ENCODE measurements around the gene FAM50B.

The FAM50B gene

DNA sequence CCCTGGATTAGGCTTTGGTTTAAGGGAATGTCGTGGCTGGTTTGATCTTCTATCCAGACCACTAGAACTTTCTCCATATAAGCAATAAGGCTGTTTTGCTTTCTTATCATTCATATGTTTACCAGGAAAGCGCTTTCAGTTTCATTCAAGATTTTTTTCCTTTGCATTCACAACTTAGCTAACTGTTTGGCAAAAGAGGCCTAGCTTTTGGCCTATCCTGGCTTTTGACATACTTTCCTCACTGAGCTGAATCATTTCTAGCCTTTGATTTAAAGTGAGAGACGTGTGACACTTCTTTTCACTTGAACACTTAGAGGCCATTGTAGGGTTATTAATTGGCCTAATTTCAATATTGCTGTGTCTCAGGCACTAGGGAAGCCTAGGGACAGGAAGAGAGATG, 1.7 kb upstream of the FAM50B start:
- Histone ChIP-seq H3K27ac (no peak overlapping the region), H3K9me3 (ENCODE audit: severe bottlenecking) (peaks cover 10% of the 10 kb centered on the region), H3K36me3 (no peaks in the 10 kb centered on the region), H3K4me3 (ENCODE audit: low read depth, low read length) (no peak overlapping the region), H3K27me3 (ENCODE audit: insufficient read depth, low read depth, severe bottlenecking) (no peaks in the 10 kb centered on the region)
- TF ChIP-seq, protein P1, sequence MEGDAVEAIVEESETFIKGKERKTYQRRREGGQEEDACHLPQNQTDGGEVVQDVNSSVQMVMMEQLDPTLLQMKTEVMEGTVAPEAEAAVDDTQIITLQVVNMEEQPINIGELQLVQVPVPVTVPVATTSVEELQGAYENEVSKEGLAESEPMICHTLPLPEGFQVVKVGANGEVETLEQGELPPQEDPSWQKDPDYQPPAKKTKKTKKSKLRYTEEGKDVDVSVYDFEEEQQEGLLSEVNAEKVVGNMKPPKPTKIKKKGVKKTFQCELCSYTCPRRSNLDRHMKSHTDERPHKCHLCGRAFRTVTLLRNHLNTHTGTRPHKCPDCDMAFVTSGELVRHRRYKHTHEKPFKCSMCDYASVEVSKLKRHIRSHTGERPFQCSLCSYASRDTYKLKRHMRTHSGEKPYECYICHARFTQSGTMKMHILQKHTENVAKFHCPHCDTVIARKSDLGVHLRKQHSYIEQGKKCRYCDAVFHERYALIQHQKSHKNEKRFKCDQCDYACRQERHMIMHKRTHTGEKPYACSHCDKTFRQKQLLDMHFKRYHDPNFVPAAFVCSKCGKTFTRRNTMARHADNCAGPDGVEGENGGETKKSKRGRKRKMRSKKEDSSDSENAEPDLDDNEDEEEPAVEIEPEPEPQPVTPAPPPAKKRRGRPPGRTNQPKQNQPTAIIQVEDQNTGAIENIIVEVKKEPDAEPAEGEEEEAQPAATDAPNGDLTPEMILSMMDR (IDR thresholded peaks at IDR 0.05; ENCODE audit: low read depth, low read length) = no peak
- DNase-seq = no peak

DNA sequence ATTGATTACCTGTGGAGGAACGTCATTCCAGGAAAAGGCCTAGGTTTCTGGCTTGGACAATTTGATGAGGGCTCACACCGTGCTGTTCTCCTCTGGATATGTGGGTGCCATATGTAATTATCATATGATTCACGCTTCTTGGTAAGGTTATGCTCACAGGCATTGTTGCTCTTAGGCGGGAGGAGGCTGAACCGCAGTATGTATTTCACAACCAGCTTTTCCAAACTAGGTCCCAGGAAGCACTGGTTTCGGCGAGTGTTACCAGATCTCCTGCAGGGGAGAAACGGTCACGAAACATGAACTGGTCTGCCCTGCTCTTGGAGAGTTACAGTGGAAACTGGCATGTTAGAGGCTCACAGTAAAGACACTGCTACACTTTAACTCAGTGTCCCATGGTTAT, 793 bp upstream of the FAM50B start:
- no peaks in the 10 kb centered on the region for H3K27me3 ChIP-seq (ENCODE audit: insufficient read depth, low read depth, severe bottlenecking)
- peak overlapping the region; percentile 55 for H3K4me3 ChIP-seq (ENCODE audit: low read depth, low read length)
- H3K36me3 ChIP-seq = no peaks in the 10 kb centered on the region
- no peak overlapping the region for H3K27ac ChIP-seq
- TF ChIP-seq, protein P1 (IDR thresholded peaks at IDR 0.05; ENCODE audit: low read depth, low read length) = no peak
- peaks cover 10% of the 10 kb centered on the region for H3K9me3 ChIP-seq (ENCODE audit: severe bottlenecking)
- DNase-seq = peak; percentile 4

DNA sequence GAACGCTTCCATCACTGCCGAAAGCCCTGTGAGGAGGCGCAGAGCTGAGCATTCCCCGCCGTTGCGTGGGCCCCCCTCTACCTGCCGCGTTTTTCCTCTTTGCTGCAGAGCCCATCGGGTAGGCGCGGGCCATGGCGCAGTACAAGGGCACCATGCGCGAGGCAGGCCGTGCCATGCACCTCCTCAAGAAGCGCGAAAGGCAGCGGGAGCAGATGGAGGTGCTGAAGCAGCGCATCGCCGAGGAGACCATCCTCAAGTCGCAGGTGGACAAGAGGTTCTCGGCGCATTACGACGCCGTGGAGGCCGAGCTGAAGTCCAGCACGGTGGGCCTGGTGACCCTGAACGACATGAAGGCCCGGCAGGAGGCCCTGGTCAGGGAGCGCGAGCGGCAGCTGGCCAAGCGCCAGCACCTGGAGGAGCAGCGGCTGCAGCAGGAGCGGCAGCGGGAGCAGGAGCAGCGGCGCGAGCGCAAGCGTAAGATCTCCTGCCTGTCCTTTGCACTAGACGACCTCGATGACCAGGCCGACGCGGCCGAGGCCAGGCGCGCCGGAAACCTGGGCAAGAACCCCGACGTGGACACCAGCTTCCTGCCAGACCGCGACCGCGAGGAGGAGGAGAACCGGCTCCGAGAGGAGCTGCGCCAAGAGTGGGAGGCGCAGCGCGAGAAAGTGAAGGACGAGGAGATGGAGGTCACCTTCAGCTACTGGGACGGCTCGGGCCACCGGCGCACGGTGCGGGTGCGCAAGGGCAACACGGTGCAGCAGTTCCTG, 693 bp downstream of the FAM50B start:
- peak overlapping the region; percentile 17; the same call in 1 of the 2 replicates for H3K27ac ChIP-seq
- H3K36me3 ChIP-seq = no peaks in the 10 kb centered on the region
- H3K4me3 ChIP-seq (ENCODE audit: low read depth, low read length) = peak overlapping the region; percentile 55
- TF ChIP-seq, protein P1 (IDR thresholded peaks at IDR 0.05; ENCODE audit: low read depth, low read length) = no peak
- no peaks in the 10 kb centered on the region for H3K27me3 ChIP-seq (ENCODE audit: insufficient read depth, low read depth, severe bottlenecking)
- DNase-seq = no peak
- H3K9me3 ChIP-seq (ENCODE audit: severe bottlenecking) = peaks cover 10% of the 10 kb centered on the region

GRCh38 chr6:3850451-3851203, 1.5 kb downstream of the FAM50B start:
- no peaks in the 10 kb centered on the region for H3K27me3 ChIP-seq (ENCODE audit: insufficient read depth, low read depth, severe bottlenecking)
- no peak overlapping the region for H3K4me3 ChIP-seq (ENCODE audit: low read depth, low read length)
- no peaks in the 10 kb centered on the region for H3K36me3 ChIP-seq
- no peak overlapping the region for H3K27ac ChIP-seq
- no peak for DNase-seq
- H3K9me3 ChIP-seq (ENCODE audit: severe bottlenecking) = peaks cover 10% of the 10 kb centered on the region
- TF ChIP-seq, protein P1 (IDR thresholded peaks at IDR 0.05; ENCODE audit: low read depth, low read length) = no peak

- Histone ChIP-seq H3K27ac (no peak overlapping the region), H3K4me3 (ENCODE audit: low read depth, low read length) (no peak overlapping the region), H3K36me3 (no peaks in the 10 kb centered on the region), H3K9me3 (ENCODE audit: severe bottlenecking) (peaks cover 10% of the 10 kb centered on the region), H3K27me3 (ENCODE audit: insufficient read depth, low read depth, severe bottlenecking) (no peaks in the 10 kb centered on the region)
- DNase-seq = no peak
- TF ChIP-seq, protein P1 (IDR thresholded peaks at IDR 0.05; ENCODE audit: low read depth, low read length) = no peak
Measured at GRCh38 chr6:3851839-3852238, 2.7 kb downstream of the FAM50B start.

All from WERI-Rb-1 (cell line).